Fibroblast of lung (primary cell): ENCODE results near the gene EML1.

Source experiments
- CTCF ChIP-seq, 2 donors: IDR thresholded peaks in 1 of 2; conservative IDR thresholded peaks in 1 of 2; 1 replicate in 1 of 2; 2 replicates in 1 of 2; pipeline ENCODE4 v1.5.1; 2011 to 2012; ENCODE audit warnings: low read length in 2 of 2, control low read depth in 1 of 2, inconsistent platforms in 1 of 2, low read depth in 1 of 2, mild to moderate bottlenecking in 1 of 2
- EZH2 ChIP-seq: IDR thresholded peaks from 2 replicates; pipeline ENCODE4 v1.5.1; 2012; ENCODE audit warnings: low read length, control low read depth, mild to moderate bottlenecking; ENCODE audit errors: missing control alignments

GRCh38 chr14:99983251-99984015 is 190.2 kb downstream of the EML1 start:
- TF ChIP-seq CTCF (conservative IDR thresholded peaks at IDR 0.05 in 1 of 2, IDR thresholded peaks at IDR 0.05 in 1 of 2; ENCODE audit: low read depth in 1 of 2, low read length in 2 of 2), result no peak
- TF ChIP-seq EZH2, result no peak
